IMR-90 (cell line): Measurements from ENCODE around the gene IQCF6. TPM values are rescaled to one million over a fixed set of nuclear protein-coding genes. Genes with fewer than 3 reads are reported as not detected.

ENCODE experiments used
- ATAC-seq: fragments of 200-7000 bp; cut with Tn5 transposase; 2 replicates; pipeline ENCODE4 v1.9.1; 2020; ENCODE audit warnings: low read depth, mild to moderate bottlenecking, moderate library complexity
- BruUV-seq: library from RNA; stranded (reverse); fragments of 400-500 nt; replicated peaks from 2 replicates; lab custom pipeline; 2021; lab: Mats Ljungman, UMichigan
- CTCF ChIA-PET: fragments of 300-600 bp; formaldehyde crosslinking; extraction: SDS; loops from one replicate; lab custom pipeline; 2021; ENCODE audit warnings: antibody characterized with exemption; lab: Yijun Ruan, JAX
- POLR2A ChIA-PET: fragments of 300-600 bp; sonication (Branson Sonifier 250); formaldehyde crosslinking; loops from one replicate; lab custom pipeline; 2022; ENCODE audit warnings: antibody characterized with exemption; ENCODE audit not compliant: unreplicated experiment; lab: Charles Lee
- DNase-seq: peaks from one replicate; pipeline ENCODE4 v3.0.0; 2013
- H2AFZ ChIP-seq: replicated peaks from 2 replicates; pipeline ENCODE3; 2013; ENCODE audit warnings: low read length, mild to moderate bottlenecking; ENCODE audit not compliant: poor library complexity
- H2AK5ac ChIP-seq: 2 replicates; pipeline ENCODE4 v1.6.1; 2013; ENCODE audit warnings: low read depth, low read length, inconsistent platforms
- H2AK9ac ChIP-seq: replicated peaks from 2 replicates; pipeline ENCODE3; 2013; ENCODE audit warnings: mild to moderate bottlenecking, low read depth, low read length, moderate library complexity; ENCODE audit not compliant: poor library complexity
- H2BK120ac ChIP-seq: 2 replicates; pipeline ENCODE4 v1.6.1; 2013; ENCODE audit warnings: low read depth, low read length, inconsistent platforms
- H2BK15ac ChIP-seq: 3 replicates; pipeline ENCODE4 v1.6.1; 2013; ENCODE audit warnings: low read depth, low read length, inconsistent platforms
- H2BK20ac ChIP-seq: 2 replicates; pipeline ENCODE4 v1.6.1; 2013; ENCODE audit warnings: low read depth, mild to moderate bottlenecking, inconsistent platforms, low read length, moderate library complexity
- H2BK5ac ChIP-seq: 2 replicates; pipeline ENCODE4 v1.6.1; 2013; ENCODE audit warnings: mild to moderate bottlenecking, low read depth, low read length, inconsistent platforms; ENCODE audit not compliant: poor library complexity, severe bottlenecking
- H3K14ac ChIP-seq: replicated peaks from 2 replicates; pipeline ENCODE4 v1.6.1; 2013; ENCODE audit warnings: low read depth, low read length, inconsistent platforms
- H3K18ac ChIP-seq: 2 replicates; pipeline ENCODE4 v1.6.1; 2013; ENCODE audit warnings: low read depth, low read length, control low read depth
- H3K23ac ChIP-seq: 2 replicates; pipeline ENCODE4 v1.6.1; 2013; ENCODE audit warnings: low read depth, low read length, inconsistent platforms
- H3K27ac ChIP-seq: 2 replicates; pipeline ENCODE4 v1.5.1; 2013; ENCODE audit warnings: mild to moderate bottlenecking, control low read depth, low read length; ENCODE audit not compliant: insufficient read depth
- H3K27me3 ChIP-seq: 2 replicates; pipeline ENCODE4 v1.6.1; 2013; ENCODE audit warnings: low read length; ENCODE audit not compliant: control insufficient read depth, insufficient read depth
- H3K36me3 ChIP-seq: 2 replicates; pipeline ENCODE4 v1.6.1; 2013; ENCODE audit warnings: low read length, mixed read lengths; ENCODE audit not compliant: control insufficient read depth, insufficient read depth
- H3K4ac ChIP-seq: 2 replicates; pipeline ENCODE4 v1.6.1; 2013; ENCODE audit warnings: low read depth, low read length, inconsistent platforms
- H3K4me1 ChIP-seq: 2 replicates; pipeline ENCODE4 v1.6.1; 2013; ENCODE audit warnings: low read length, mixed read lengths; ENCODE audit not compliant: control insufficient read depth, insufficient read depth
- H3K4me2 ChIP-seq: 2 replicates; pipeline ENCODE4 v1.6.1; 2013; ENCODE audit warnings: low read depth, mild to moderate bottlenecking, control low read depth, low read length, moderate library complexity
- H3K4me3 ChIP-seq: 2 replicates; pipeline ENCODE4 v1.5.1; 2013; ENCODE audit warnings: low read depth, mild to moderate bottlenecking, control low read depth, low read length, moderate library complexity; ENCODE audit not compliant: insufficient read depth
- H3K56ac ChIP-seq: 2 replicates; pipeline ENCODE4 v1.6.1; 2013; ENCODE audit warnings: low read length, inconsistent platforms; ENCODE audit not compliant: insufficient read depth; ENCODE audit errors: extremely low read depth
- H3K79me1 ChIP-seq, 2 experiments: 2 replicates each; pipeline ENCODE4 v1.6.1; 2013; ENCODE audit warnings: low read length in 2 of 2, inconsistent platforms in 1 of 2, low read depth in 1 of 2
- H3K9ac ChIP-seq: 2 replicates; pipeline ENCODE4 v1.6.1; 2013; ENCODE audit warnings: low read depth, low read length, control low read depth
- H3K9me1 ChIP-seq: 2 replicates; pipeline ENCODE4 v1.6.1; 2013; ENCODE audit warnings: low read length, inconsistent platforms; ENCODE audit not compliant: insufficient read depth
- H3K9me3 ChIP-seq: 2 replicates; pipeline ENCODE4 v1.6.1; 2013; ENCODE audit warnings: low read length; ENCODE audit not compliant: control insufficient read depth, insufficient read depth
- H4K20me1 ChIP-seq: 2 replicates; pipeline ENCODE4 v1.6.1; 2013; ENCODE audit warnings: low read length, inconsistent platforms; ENCODE audit not compliant: insufficient read depth
- H4K5ac ChIP-seq: 2 replicates; pipeline ENCODE4 v1.6.1; 2013; ENCODE audit warnings: mild to moderate bottlenecking, low read depth, low read length, control low read depth
- H4K8ac ChIP-seq, 2 experiments: 2 replicates each; pipeline ENCODE4 v1.6.1; 2013; ENCODE audit warnings: low read depth in 2 of 2, low read length in 2 of 2, control low read depth in 1 of 2, inconsistent platforms in 1 of 2
- H4K91ac ChIP-seq: 2 replicates; pipeline ENCODE4 v1.6.1; 2013; ENCODE audit warnings: low read depth, low read length, inconsistent platforms; ENCODE audit not compliant: insufficient read depth
- CHD1 ChIP-seq: IDR thresholded peaks from 2 replicates; pipeline ENCODE4 v1.6.1; 2012; ENCODE audit warnings: low read depth, low read length, improper control_type of control experiment
- MAZ ChIP-seq: IDR thresholded peaks from 2 replicates; pipeline ENCODE4 v1.6.1; 2012; ENCODE audit warnings: low read depth, mild to moderate bottlenecking, low read length, improper control_type of control experiment, moderate library complexity, borderline replicate concordance
- NFE2L2 ChIP-seq: fragments of 150-350 bp; IDR thresholded peaks from 2 replicates; pipeline ENCODE4 v1.6.1; 2016; ENCODE audit warnings: low read depth, mild to moderate bottlenecking, low read length
- RCOR1 ChIP-seq: IDR thresholded peaks from 2 replicates; pipeline ENCODE4 v1.6.1; 2012; ENCODE audit warnings: mild to moderate bottlenecking, low read length, improper control_type of control experiment; ENCODE audit not compliant: insufficient replicate concordance
- WGBS, 2 experiments: methylation state at CpG; one replicate each; pipeline versions ENCODE4 v1.1.5 to v1.1.7; 2013; ENCODE audit warnings: missing lambda C conversion rate in 2 of 2; ENCODE audit not compliant: insufficient read length in 1 of 2; ENCODE audit errors: extremely low coverage in 2 of 2; 5-methylcytosine and 5-hydroxymethylcytosine counted together
- dilution Hi-C: fragments of 300-500 bp; cut with HindIII; formaldehyde crosslinking; loops from one replicate; pipeline ENCODE4 v1.14.3; 2018; ENCODE audit warnings: low sequenced_read_pairs; ENCODE audit not compliant: unreplicated experiment
- in situ Hi-C: fragments of 300-500 bp; cut with MboI; formaldehyde crosslinking; loops from 3 replicates; pipeline ENCODE4 v1.14.3; 2019; ENCODE audit warnings: low sequenced_read_pairs, inconsistent platforms, mixed read lengths
- intact Hi-C: fragments of 100-400 bp; cut with micrococcal nuclease; formaldehyde crosslinking; loops from 2 replicates; pipeline ENCODE4 v1.10.0; 2022
- polyA plus RNA-seq, 3 experiments: library from polyadenylated mRNA; depleted of rRNA; stranded (reverse); fragments of >200 nt; gene quantifications; 2 replicates each; pipeline ENCODE4 v1.2.3, GENCODE V29; 2012; ENCODE audit warnings: low replicate concordance in 1 of 3
- total RNA-seq: library from RNA; depleted of rRNA; stranded (reverse); fragments of >200 nt; gene quantifications from 2 replicates; pipeline ENCODE4 v1.2.3, GENCODE V29; 2012
- TF ChIP-seq, protein P1 (sequence below): fragments of 150-350 bp; IDR thresholded peaks from 2 replicates; pipeline ENCODE4 v1.6.1; 2016; ENCODE audit warnings: low read depth, mild to moderate bottlenecking, low read length, moderate library complexity, borderline replicate concordance

Gene IQCF6
- total and polyA plus RNA-seq, 2 of the 4 experiments (the other 2 are of a cell fraction), result not detected

DNA sequence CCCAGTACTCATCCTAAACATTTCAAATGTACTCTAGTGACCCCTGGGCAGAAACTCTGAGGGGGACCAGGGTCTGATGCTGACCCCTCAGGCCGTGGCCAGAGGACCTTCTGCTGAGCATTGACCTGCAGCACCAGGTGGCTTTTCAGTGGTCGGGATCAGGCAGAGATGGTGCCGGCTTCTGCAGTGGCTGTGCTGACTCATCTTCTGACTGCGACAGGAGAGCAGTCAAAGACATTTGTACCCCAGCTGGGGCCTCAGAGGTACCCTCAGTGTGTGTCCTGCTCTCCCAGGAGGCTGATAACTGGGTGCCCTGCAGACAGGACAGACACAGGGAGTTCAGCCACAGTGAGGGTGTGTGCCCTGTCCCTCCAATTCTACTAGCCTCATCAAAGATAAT lies 36.6 kb upstream of the IQCF6 start:
- H3K23ac ChIP-seq, result no peak overlapping the region
- H2BK120ac ChIP-seq, result no peak overlapping the region
- no peak overlapping the region for H3K4me2 ChIP-seq
- no TSS peak for BruUV-seq
- H2AFZ ChIP-seq, result no peak overlapping the region
- WGBS, 2 experiments, result 47% methylated on average over 3 of the region's 4 CpGs; no CpG with 5 or more reads in 1 of the 2 experiments
- H4K8ac ChIP-seq, result no peak overlapping the region
- H3K79me1 ChIP-seq, result no peaks in the 10 kb centered on the region
- dilution Hi-C loops, result no loop called here
- H3K27ac ChIP-seq, result no peak overlapping the region
- H3K9ac ChIP-seq, result no peak overlapping the region
- H3K27me3 ChIP-seq, result no peaks in the 10 kb centered on the region; the same call in 1 of the 2 replicates
- H2AK9ac ChIP-seq, result no peak overlapping the region
- no peak overlapping the region for H4K5ac ChIP-seq
- in situ Hi-C loops, result no loop called here
- TF ChIP-seq RCOR1 (no peak), NFE2L2 (no peak), CHD1 (no peak), MAZ (no peak)
- TF ChIP-seq, protein P1, sequence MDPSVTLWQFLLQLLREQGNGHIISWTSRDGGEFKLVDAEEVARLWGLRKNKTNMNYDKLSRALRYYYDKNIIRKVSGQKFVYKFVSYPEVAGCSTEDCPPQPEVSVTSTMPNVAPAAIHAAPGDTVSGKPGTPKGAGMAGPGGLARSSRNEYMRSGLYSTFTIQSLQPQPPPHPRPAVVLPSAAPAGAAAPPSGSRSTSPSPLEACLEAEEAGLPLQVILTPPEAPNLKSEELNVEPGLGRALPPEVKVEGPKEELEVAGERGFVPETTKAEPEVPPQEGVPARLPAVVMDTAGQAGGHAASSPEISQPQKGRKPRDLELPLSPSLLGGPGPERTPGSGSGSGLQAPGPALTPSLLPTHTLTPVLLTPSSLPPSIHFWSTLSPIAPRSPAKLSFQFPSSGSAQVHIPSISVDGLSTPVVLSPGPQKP, result no peak
- no peak overlapping the region for H4K91ac ChIP-seq
- H2AK5ac ChIP-seq, result no peak overlapping the region
- no peak overlapping the region for H3K4me3 ChIP-seq
- H3K56ac ChIP-seq, result no peak overlapping the region
- no peaks in the 10 kb centered on the region for H4K20me1 ChIP-seq
- H3K9me3 ChIP-seq, result no peaks in the 10 kb centered on the region
- H2BK5ac ChIP-seq, result no peak overlapping the region
- no peak for ATAC-seq
- H3K18ac ChIP-seq, result no peak overlapping the region
- DNase-seq, result no peak
- ChIA-PET POLR2A (no interaction called here), CTCF (no interaction called here)
- H3K36me3 ChIP-seq, result no peaks in the 10 kb centered on the region
- H3K9me1 ChIP-seq, result no peaks in the 10 kb centered on the region
- H3K4me1 ChIP-seq, result no peaks in the 10 kb centered on the region
- no peak overlapping the region for H3K4ac ChIP-seq
- H3K14ac ChIP-seq, result no peak overlapping the region
- no peak overlapping the region for H2BK15ac ChIP-seq
- intact Hi-C loops, result no loop called here
- H2BK20ac ChIP-seq, result no peak overlapping the region
